Esophagus squamous epithelium (tissue), 5 donors: ENCODE results near the gene COL15A1. TPM values are rescaled to one million over a fixed set of nuclear protein-coding genes. Genes with fewer than 3 reads are reported as not detected.

ENCODE experiments used
- DNase-seq: peaks from one replicate; lab custom pipeline; 2025; lab: John Stamatoyannopoulos, UW
- H3K27ac ChIP-seq, 4 donors: fragments of 200-600 bp; sonication (generic); one replicate each; pipeline ENCODE4 v1.5.1; 2016 to 2019; ENCODE audit warnings: mild to moderate bottlenecking in 1 of 4
- H3K27me3 ChIP-seq, 4 donors: fragments of 200-600 bp; sonication (generic); 1 replicate in 3 of 4; 2 replicates in 1 of 4; pipeline versions ENCODE4 v1.5.1 to v1.6.0; 2017 to 2021; ENCODE audit warnings: antibody characterized with exemption in 1 of 4
- H3K36me3 ChIP-seq, 3 donors: fragments of 200-600 bp; sonication (generic); one replicate each; pipeline ENCODE4 v1.5.1; 2016 to 2019
- H3K4me1 ChIP-seq, 3 donors: fragments of 200-600 bp; sonication (generic); one replicate each; pipeline ENCODE4 v1.5.1; 2017 to 2019
- H3K4me3 ChIP-seq, 4 donors: fragments of 200-600 bp; sonication (generic); 1 replicate in 3 of 4; 2 replicates in 1 of 4; pipeline ENCODE4 v1.5.1; 2016 to 2019; ENCODE audit warnings: mild to moderate bottlenecking in 2 of 4, moderate library complexity in 1 of 4
- H3K9me3 ChIP-seq, 3 donors: fragments of 200-600 bp; sonication (generic); one replicate each; pipeline ENCODE4 v1.5.1; 2016 to 2019
- POLR2A ChIP-seq, 4 donors: fragments of 450-650 bp; IDR thresholded peaks; one replicate each; pipeline ENCODE4 v1.6.1; 2017; ENCODE audit warnings: antibody characterized with exemption in 4 of 4, mild to moderate bottlenecking in 4 of 4, moderate library complexity in 3 of 4
- WGBS, 2 donors: methylation state at CpG; one replicate each; pipeline ENCODE4 v1.1.5; 2018; 5-methylcytosine and 5-hydroxymethylcytosine counted together
- intact Hi-C: fragments of 100-400 bp; cut with DNase I; formaldehyde crosslinking; loops from one replicate; pipeline ENCODE4 v1.15.0; 2022
- total RNA-seq, 4 donors: library from RNA; depleted of rRNA; stranded (reverse); fragments of >200 nt; gene quantifications; one replicate each; pipeline ENCODE4 v1.1.0, GENCODE V29; 2016
- TF ChIP-seq, protein P1 (sequence below), 6 experiments: fragments of 450-650 bp in 4 of 6; fragments of 200-600 bp in 2 of 6; sonication (generic) in 2 of 6; IDR thresholded peaks; one replicate each; pipeline ENCODE4 v1.5.1; 2016 to 2019; ENCODE audit warnings: antibody characterized with exemption in 6 of 6, mild to moderate bottlenecking in 4 of 6, moderate library complexity in 4 of 6
- donor health status: DM: yes; HTN: yes; CAD: no.

Gene COL15A1
- total RNA-seq, 4 donors from 2014 or later = 3.4 to 33.2 (median 9.7) TPM

DNA sequence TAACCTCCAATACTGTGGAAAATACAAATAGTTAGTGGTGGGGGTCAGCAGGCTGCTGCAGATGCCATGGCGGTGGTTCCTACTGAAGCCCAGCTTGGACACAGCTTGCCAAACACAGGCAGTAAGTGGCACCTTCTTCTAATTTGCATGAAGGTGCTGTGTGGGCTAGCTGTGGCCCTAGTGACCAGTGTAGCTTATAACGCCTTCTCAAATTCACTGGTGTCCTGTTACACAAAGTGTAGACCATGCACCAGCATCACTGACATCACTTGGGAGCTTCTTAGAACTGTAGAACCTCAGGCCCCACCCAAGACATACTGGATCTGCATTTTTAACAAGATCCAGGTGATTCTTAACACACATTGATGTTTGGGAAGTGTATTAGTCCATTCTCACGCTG is 102.4 kb downstream of the COL15A1 start:
- TF ChIP-seq, protein P1, sequence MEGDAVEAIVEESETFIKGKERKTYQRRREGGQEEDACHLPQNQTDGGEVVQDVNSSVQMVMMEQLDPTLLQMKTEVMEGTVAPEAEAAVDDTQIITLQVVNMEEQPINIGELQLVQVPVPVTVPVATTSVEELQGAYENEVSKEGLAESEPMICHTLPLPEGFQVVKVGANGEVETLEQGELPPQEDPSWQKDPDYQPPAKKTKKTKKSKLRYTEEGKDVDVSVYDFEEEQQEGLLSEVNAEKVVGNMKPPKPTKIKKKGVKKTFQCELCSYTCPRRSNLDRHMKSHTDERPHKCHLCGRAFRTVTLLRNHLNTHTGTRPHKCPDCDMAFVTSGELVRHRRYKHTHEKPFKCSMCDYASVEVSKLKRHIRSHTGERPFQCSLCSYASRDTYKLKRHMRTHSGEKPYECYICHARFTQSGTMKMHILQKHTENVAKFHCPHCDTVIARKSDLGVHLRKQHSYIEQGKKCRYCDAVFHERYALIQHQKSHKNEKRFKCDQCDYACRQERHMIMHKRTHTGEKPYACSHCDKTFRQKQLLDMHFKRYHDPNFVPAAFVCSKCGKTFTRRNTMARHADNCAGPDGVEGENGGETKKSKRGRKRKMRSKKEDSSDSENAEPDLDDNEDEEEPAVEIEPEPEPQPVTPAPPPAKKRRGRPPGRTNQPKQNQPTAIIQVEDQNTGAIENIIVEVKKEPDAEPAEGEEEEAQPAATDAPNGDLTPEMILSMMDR (IDR thresholded peaks at IDR 0.05) = no peak
- no peak for TF ChIP-seq POLR2A (IDR thresholded peaks at IDR 0.05)
- H3K4me3 ChIP-seq = no peak overlapping the region
- H3K4me1 ChIP-seq = peaks cover 0 to 6% (median 0%) of the 10 kb centered on the region in 3 donors
- intact Hi-C loops = no loop called here
- H3K36me3 ChIP-seq = peaks cover 0 to 37% (median 0%) of the 10 kb centered on the region in 3 donors
- H3K9me3 ChIP-seq = peaks cover 0 to 5% (median 0%) of the 10 kb centered on the region in 3 donors
- WGBS, 2 donors = 89 to 95% methylated on average over 2 of the region's 3 CpGs
- peak overlapping the region in 2 of 4 donors; percentile 2 to 10 for H3K27ac ChIP-seq
- H3K27me3 ChIP-seq = no peaks in the 10 kb centered on the region
- DNase-seq = no peak

- H3K4me3 ChIP-seq = no peak overlapping the region
- DNase-seq = no peak
- 85 to 90% methylated on average over 4 to 5 of the region's 5 CpGs for WGBS, 2 donors
- H3K9me3 ChIP-seq = peaks cover 0 to 5% (median 0%) of the 10 kb centered on the region in 3 donors
- H3K4me1 ChIP-seq = peaks cover 0 to under 1% (median 0%) of the 10 kb centered on the region in 3 donors
- H3K27ac ChIP-seq = peak overlapping the region in 2 of 4 donors; percentile 3 to 39
- peaks cover 0 to 37% (median 0%) of the 10 kb centered on the region in 3 donors for H3K36me3 ChIP-seq
- intact Hi-C loops = no loop called here
- TF ChIP-seq POLR2A (IDR thresholded peaks at IDR 0.05) = no peak
- TF ChIP-seq, protein P1 (IDR thresholded peaks at IDR 0.05) = no peak
- no peaks in the 10 kb centered on the region for H3K27me3 ChIP-seq
These were observed 102.9 kb downstream of the COL15A1 start for GRCh38 chr9:99046542-99047071.

DNA sequence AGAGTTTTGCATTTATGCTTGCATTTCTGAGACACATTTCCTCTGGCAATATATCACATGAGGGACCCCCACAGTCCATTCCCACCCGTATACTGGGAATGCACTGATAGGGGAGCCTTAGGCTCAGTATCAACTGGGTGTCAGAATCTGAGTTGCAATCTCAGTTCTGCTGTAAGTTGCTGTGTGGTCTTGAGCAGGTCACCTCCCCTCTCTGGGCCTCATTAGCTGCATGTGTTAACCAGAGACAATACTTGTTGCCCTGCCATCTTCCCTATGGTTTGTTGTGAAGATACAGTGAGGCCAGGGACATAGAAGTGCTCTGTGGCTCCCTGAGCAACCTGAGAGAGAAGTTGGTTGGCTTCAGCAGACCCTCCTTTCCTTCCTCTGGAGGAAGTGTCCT is 105.5 kb downstream of the COL15A1 start:
- no peak for DNase-seq
- TF ChIP-seq, protein P1 (IDR thresholded peaks at IDR 0.05) = no peak
- TF ChIP-seq POLR2A (IDR thresholded peaks at IDR 0.05) = no peak
- Histone ChIP-seq H3K9me3 (peaks cover 0 to 5% (median 0%) of the 10 kb centered on the region in 3 donors), H3K36me3 (peaks cover 0 to 33% (median 0%) of the 10 kb centered on the region in 3 donors), H3K27me3 (no peaks in the 10 kb centered on the region), H3K4me3 (no peak overlapping the region), H3K27ac (no peak overlapping the region), H3K4me1 (peaks cover 0 to 10% (median 0%) of the 10 kb centered on the region in 3 donors)
- intact Hi-C loops = no loop called here
- WGBS, 2 donors = 85 to 92% methylated on average over 1 of the region's 1 CpG

DNA sequence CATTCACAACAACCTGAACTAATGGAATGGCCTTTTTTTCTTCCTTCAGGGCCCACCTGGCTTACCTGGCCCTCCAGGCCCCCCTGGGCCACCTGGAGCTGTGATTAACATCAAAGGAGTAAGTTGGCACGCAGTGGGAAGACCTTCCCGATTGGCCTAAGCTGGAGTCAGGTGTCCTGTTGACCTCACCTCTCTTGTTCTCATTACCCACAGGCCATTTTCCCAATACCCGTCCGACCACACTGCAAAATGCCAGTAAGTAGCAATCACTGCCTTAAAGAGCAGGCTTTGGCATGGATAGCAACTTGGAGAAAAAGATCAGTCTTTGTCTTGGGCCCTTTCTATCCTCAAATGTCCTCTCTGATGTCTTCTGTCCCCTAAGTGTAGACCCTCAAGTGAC is 105.9 kb downstream of the COL15A1 start:
- TF ChIP-seq, protein P1 (IDR thresholded peaks at IDR 0.05) = no peak
- TF ChIP-seq POLR2A (IDR thresholded peaks at IDR 0.05) = no peak
- H3K4me3 ChIP-seq = no peak overlapping the region
- intact Hi-C loops = no loop called here
- no peaks in the 10 kb centered on the region for H3K27me3 ChIP-seq
- no peak for DNase-seq
- peaks cover 0 to 10% (median 0%) of the 10 kb centered on the region in 3 donors for H3K4me1 ChIP-seq
- no peak overlapping the region for H3K27ac ChIP-seq
- H3K9me3 ChIP-seq = peaks cover 0 to 4% (median 0%) of the 10 kb centered on the region in 3 donors
- peaks cover 0 to 30% (median 0%) of the 10 kb centered on the region in 3 donors for H3K36me3 ChIP-seq
- 71 to 86% methylated on average over 4 of the region's 4 CpGs for WGBS, 2 donors

DNA sequence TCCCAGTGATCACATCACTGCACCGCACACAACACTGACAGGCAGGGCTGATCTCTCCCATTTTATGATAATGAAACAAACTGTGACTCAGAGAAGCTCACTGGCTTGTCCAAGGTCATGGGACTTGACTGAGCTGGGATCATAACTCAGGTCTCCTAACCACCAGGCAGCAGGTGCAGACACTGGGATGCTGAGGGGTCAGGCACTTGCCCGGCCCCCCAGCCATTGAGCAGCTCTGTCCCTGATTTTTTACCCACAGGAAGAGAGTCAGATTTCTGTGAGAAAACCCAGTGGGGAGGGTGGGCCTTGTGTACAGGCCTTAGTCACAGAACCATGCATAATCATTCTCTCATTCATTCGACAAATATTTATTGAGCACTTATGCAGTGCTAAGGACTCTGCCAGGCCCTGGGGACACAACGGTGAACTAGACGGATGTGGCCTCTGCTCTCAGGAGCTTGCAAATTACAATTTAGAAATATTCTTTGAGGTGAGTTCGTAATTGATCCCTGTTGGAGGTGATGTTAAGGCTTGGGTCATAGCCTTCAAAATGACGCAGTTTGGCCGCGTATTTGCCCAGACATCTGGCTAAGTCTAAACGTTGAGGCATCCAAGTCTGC is 106.7 kb downstream of the COL15A1 start:
- H3K4me3 ChIP-seq = no peak overlapping the region
- TF ChIP-seq POLR2A (IDR thresholded peaks at IDR 0.05) = no peak
- TF ChIP-seq, protein P1 (IDR thresholded peaks at IDR 0.05) = no peak
- H3K36me3 ChIP-seq = peaks cover 0 to 31% (median 0%) of the 10 kb centered on the region in 3 donors
- WGBS, 2 donors = 77 to 86% methylated on average over 6 to 10 of the region's 10 CpGs
- no peak for DNase-seq
- H3K4me1 ChIP-seq = peaks cover 0 to 10% (median 0%) of the 10 kb centered on the region in 3 donors
- intact Hi-C loops = no loop called here
- no peaks in the 10 kb centered on the region for H3K9me3 ChIP-seq
- no peak overlapping the region for H3K27ac ChIP-seq
- no peaks in the 10 kb centered on the region for H3K27me3 ChIP-seq
